Stimulated activated CD4-positive, alpha-beta T cell treated with anti-CD3 and anti-CD28 coated beads, Interleukin-2, amount 100 ng/mL, for 24 hours (primary cell): ENCODE data around the gene ARHGAP22.

Experiments used
- DNase-seq, 2 donors: peaks; one replicate each; pipeline ENCODE4 v3.0.0-alpha.2; 2020

Gene ARHGAP22

DNA sequence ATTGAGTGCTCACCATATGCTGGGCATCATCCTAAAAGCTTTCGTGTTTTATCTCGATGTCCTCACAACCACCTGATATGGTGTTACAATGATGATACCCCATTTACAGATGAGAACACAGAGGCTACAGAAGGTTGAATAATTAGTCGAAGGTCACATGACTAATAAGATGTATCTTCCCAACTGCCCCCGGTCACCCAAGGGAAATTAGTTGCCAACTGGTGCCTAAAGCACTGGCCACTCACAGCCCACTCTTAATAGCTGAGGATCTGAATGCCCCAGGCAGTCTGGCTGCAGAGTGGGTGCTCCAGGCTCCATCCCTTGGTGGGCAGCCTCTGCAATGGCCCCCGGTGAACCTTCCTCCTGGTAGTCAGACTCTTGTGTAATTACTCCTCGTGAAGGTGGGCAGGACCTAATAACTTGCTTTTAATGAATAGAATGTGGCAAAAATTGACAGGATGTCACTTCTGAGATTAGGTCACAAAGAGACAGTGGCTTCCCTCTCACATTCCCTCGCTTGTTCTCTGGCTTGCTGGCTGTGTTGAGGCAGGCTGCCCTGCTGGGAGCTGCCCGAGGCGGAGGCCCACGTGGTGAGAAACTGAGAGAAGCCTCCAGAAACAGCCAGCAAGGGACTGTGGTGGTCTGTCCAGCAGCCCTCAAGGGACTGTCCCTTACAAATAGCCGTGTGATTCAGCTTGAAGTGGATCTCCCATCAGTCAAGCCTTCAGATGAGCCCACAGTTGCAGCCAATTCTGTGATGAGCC, 109.4 kb downstream of the ARHGAP22 start:
- no peak for DNase-seq

DNA sequence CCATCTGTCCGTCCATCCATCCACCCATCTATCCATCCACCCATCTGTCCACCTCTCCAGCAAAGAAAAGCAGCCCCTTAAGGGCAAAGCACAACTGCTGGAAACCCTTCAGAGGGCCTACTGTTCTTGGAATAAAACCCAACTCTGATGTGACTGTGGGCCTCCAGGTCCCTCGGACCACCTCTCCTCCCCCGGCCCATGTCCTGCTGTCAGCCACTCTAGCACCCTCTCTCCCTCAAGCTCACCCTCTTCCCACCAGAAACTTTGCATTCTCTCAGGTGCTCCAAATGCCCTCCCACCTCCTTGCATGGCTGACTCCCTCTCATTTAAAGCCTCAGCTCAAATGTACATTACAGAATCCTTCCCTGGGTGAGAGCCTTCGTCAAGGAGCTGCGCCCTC, 110.3 kb downstream of the ARHGAP22 start:
- no peak for DNase-seq

DNA sequence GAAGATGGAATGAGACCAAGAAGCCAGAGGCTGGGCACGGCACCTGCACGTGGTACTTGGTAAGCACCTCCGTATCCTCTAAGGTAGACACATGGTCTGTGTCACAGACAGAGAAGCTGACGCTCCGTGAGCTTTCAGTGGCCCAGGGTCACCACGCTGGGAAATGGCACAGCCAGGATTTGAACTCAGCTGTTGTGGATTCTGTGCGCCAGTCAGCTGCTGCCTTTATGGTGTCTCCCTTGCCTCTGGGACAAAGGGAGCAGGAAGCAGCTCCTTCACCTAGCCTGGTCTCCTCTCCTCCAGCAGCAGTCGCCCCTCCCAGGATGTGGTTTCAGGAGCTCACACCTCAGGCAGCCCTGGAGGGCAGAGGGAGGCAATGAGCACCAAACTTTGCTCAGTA, 110.8 kb downstream of the ARHGAP22 start:
- DNase-seq = no peak

DNA sequence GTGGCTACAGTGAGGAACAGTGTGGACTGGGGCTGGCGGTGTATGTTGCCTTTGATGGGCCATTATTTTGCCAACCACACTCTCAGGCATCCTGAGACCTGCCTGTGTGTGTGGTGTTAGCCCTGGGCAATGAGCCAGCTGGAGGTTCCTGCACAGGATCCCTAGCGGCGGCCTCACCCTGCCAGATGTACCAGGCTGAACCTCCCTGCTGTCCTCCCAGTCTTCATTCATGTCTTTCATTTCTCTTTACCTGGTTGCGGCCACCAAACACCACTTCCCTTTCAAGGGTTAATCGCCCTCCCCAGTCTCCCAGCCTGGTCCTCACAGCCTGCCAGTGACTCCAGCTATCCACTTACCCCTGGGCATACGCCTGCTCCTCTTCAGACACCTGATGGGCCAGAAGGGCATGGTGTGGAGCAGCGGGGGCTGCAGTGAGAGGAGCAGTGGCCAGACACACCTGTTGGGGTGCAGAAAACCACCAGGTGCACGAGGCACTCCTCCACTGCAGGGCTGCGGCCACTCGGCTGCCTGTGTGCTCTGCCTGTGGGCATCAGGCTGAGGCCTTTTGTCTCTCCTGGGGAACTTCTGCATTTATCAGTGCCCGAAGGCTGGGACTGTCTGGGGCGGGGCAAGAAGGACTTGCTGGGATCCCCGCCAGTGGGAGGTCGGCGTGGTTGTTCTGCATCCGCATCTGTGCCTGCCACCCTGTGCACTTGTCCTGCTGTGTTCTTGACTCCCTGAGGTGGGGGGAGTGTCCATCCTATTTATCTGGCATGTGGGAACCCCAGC, 111.6 kb downstream of the ARHGAP22 start:
- no peak for DNase-seq

DNA sequence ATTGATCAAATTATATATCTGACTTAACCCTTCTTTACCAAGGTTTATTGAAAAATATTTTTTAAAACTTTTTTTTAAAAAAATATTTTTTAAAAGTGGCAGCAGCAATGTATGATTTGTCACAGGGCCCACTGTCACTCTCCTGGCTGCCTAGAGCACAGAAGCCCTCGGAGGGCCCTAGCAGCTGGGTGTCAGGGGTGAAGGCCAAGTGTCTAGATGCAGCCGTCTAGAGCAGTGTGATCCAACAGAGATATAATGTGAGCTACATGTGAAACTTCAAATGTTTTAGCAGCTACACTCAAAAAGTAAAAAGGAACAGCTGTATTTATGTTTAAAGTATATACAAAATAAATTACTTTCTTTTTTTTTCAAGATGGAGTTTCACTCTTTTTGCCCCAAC, 112.7 kb downstream of the ARHGAP22 start:
- DNase-seq = no peak

DNA sequence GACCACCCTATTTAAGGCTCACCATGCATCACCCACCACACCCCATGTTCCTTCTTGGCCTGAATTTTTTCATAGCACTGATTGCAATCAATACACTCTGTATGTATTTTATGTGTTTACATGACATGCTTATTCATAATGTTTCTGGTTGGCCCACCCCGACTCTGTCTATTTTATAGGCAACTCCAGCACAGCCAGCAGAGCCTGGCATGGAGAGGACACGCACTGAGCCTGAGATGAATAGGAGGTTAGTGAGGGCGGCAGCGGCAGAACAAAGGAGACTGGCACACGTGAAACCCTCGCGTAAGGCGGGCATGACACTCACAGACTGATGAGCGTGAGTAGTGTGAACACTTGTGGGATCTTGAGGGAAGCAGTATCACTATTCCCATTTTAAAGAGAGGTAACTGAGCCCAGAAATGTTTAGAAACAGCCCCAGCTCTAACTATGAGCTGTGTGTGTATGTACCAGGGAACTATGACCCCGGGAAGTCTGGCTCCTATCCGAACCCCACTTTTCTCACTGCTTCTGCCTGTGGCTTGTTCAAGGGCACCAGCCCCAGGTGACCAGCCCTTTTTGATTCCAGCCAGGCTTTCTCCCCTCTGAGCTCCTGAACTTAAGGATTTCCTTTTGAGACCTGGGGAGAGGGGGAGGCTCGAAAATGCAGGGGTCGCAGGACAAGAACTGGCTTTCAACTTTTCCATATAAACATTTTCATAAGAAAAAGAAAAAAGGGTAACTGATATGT, 113.3 kb downstream of the ARHGAP22 start:
- no peak for DNase-seq

DNA sequence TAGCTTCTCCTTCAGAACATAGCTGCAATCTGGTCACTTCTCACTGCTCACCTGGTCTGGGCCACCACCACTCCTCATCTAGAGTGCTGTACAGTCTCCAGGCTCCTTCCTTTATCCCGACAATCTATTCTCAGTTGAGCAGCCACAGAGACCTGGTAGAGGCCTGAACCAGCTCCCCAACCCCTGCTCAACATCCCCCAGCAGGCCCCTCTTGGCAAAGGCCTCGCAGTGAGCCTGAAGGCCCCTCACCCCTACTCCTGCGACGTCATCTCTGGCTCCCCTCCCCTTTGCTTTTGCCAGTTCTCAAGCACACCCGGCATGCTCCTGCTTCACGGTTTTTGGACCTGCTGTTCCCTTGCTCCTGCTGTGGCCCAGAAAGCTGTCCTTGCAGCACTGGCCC, 113.9 kb downstream of the ARHGAP22 start:
- no peak for DNase-seq

DNA sequence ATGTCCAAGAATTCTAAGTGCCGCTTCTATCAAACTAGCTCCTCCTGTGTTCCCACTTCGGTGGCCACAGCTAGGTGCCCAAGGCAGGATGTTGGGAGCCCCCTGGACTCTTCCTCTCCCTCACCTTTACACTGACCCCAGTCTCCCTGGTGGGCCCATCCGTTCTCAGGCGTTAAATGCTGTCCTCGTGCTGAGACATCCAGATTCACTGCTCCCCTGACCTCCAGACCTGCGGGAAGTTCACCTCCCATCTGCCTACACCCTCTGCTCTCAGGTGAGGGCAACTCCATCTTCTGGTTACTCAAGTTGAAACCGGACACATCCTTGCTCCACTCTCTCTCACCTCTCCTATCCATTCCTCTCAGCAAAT, 114.3 kb downstream of the ARHGAP22 start:
- DNase-seq = no peak

DNA sequence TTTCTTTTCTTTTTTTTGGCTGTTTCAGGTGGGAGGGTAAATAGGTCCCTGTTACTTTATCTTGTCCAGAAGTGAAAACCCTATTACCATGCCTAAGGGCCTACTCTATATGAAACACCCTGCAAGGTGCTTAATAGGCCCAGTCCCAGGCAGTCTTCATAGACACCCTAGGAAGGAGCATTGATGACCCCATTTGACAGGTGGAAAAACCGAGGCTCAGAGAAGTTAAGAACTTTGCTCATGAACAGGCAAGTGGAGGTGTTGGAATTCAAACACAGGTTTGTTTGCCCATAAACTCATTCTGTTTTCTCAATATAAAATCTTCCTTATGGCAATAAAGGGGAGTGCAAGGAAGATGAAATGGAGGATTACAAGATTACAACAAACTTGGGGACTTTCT, 115.8 kb downstream of the ARHGAP22 start:
- DNase-seq = no peak

DNA sequence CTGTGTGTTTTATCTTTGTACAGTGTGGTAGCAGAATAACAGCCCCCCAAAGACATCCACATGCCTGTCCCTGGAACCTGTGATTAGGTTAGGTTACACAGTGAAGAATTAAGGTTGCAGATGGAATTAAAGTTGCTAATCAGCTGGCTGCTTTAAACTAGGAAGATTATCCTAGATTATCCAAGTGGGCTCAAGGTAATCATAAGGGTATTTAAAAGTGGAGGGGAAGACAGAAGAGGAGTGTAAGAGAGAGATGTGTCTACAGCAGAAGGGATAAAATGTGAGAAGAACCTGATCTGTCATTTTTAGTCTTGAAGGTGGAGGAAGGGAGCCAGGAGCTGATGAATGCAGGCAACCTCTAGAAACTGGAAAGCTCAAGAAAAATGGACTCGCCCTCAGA, 117.6 kb downstream of the ARHGAP22 start:
- no peak for DNase-seq

DNA sequence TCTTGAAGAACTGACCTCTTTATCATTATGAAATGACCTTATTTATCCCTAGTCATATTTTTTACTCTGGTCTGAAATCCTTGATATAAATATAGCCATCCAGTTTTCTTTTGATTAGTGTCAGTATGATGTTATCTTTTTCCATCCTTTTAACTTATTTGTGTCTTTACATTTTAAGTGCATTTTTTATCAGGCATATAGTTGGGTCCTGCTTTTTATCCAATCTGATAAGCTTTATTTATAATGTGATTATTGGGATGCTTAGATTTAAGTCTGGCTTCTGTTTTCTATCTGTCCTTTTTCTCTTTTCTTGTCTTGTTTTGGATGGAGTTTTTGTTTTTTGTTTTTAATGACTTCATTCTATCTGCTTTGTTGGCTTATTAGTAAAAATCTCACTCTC, 119.2 kb downstream of the ARHGAP22 start:
- no peak for DNase-seq

DNA sequence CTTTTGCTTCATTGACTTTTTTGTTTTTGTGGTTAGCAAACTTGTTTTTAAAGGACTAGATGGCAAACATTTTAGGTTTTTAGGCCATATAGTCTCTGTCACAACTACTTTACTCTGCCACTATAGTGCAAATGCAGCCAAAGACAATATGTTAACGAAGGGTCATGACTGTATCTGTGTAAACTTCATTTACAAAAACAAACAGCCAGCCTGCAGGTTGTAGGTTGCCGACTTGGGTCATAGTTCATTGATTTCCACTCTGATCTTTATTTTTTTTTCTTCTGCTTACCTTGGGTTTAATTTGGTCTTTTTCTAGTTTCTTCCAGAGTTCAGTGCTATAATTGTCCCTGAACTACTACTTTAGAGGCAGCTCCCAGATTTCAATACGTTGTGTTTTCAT, 120.0 kb downstream of the ARHGAP22 start:
- DNase-seq = no peak

DNA sequence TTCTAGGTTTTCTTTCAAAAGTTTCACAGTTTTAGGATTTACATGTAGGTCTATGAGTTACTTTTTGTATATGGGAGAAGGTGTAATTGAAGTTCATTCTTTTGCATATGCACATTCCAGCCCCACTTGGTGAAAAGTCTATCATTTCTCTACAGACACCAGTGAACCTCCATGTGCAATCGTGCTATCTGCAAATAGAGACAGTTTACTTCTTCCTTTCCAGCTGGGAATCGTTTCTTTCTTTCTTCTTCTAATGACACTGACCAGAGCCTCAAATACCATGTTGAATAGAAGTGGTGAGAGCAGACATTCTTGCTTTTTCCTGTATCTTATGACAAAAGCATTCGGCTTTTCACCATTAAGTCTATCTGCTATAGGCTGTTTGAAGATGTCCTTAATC, 122.7 kb downstream of the ARHGAP22 start:
- DNase-seq = no peak

DNA sequence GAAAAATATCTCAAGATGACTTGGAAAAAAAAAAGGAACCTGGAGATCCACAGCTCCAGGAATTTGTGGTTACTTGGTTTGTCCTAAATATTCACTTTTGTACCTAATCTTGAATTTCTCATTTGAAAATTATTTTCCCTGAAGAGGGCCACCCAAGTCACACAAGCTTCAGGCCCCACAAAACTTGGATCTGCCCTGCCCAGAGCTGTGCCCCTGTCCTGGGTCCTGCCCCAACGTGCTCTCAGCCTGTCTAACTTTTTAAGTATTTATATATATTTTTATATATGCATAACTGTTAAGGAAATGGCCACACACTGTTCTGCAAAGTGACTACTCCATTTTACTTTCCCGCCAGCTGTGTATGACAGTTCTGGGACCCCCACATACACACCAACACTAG, 123.5 kb downstream of the ARHGAP22 start:
- no peak for DNase-seq

DNA sequence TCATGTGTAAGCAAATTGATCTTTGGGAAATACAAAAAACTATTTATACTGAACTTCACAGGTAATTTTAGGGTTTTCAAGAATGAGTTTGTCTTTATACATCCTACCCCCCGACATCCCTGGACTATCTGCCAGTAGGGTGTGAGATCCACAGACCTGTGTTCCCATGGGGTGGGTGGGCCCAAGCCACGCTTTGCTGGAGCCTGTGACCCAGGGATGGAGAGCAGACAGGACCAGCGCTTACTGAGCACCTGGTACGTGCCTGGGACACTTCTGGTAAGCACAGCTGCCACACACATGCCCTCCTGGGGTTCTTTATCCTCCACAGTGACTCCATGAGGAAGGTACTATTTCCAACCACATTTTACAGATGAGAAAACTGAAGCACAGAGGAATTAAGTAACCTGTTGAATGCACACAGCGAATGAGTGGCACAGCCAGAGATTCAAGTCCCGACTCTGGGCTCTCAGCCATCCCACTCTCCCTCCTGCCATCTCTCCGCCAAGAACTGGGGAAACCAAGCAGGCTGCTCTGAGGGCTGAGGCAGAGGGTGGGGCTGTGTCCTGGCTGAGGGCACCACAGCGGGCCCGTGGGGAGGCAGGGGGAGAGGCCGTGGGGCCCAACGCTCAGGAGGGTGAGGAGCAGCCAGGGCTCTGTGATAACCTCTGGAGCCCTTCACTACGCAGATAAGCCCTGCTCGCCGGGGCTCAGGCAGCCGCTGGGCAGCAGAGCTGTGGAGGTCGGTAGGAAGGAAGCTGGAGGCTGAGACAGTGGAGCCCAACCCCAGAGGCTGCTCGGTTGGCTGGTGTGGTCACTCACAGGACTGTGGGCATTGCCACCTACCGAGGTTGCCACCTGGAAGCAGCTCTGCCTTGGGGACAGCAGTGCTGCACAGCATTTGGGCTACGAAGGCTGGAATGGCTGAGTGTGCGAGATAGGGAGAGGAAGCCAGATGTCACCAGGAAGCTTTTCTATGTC, 124.2 kb downstream of the ARHGAP22 start:
- no peak for DNase-seq

DNA sequence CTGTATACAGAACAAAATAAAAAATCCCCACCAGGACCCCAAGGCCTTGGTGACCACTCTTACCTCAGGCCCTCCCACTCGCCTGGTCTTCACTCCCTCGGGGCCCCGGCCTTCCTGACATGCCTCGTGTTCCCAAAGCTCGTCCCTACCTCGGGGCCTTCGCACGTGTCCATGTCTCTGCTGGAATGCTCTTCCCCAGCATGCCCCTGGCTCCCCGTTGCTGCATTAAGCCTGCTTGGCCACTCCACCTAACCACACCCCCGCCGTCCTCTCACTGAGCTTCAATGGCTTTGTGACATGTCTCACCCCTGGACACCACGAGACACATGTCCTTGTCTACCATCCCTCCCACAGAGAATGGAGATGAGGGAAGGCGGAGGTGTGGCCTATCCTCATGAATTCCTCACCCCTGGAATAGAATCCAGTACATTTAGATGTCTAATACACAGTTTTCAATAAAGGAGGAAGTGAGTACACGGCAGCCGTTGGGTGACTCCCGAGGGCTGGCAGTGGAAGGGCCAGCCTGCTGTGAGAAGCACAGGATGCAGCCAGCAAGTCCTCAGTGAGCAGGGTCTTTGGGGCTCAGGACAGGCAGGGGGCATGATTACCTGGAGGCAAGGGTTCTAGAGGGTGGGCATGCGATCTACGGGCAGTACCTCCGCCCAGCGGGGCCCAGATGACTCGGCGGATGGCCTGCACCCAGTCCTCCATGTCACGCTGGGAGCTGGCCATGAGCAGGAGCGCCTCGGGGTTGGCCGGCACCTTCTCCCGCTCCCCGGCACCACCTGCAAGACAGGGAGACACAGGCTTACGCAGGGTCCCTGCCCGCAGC, 125.7 kb downstream of the ARHGAP22 start:
- no peak for DNase-seq

DNA sequence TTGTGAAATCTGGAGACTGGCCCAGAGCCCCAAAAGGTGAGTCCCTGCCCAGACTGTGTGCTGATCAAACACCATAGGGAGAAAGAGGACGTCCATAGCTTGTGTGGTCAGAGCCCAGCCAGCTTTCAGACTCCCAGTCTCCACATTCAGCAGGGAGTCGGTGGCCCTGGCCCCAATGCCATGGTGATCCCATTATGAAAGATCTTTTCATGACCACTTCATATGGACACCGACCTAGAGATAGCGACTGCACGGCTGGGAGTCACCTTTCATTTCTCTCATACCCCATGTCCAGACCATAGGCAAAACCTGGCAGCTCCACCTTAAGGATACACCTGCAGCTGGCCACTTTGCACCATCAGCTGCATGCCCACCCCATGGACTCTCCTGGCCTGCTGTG, 126.4 kb downstream of the ARHGAP22 start:
- DNase-seq = no peak

DNA sequence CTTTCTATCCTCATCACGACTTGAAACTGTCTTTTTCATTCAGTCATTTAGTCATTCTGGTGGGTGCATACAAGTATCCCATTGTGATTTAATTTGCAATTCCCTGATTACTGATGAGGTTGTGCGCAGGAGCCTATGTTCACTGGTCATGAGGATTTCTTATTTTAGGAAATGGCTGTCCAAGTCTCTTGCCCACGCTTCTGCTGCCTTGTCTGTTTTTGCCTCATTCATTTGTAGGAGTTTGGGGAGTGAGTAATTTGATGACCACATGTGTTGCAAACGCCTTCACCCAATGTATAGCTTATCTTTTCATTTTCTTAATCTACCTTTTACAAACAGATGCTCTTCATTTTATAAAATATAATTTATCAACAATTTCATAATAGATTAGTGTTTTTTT, 127.3 kb downstream of the ARHGAP22 start:
- no peak for DNase-seq

DNA sequence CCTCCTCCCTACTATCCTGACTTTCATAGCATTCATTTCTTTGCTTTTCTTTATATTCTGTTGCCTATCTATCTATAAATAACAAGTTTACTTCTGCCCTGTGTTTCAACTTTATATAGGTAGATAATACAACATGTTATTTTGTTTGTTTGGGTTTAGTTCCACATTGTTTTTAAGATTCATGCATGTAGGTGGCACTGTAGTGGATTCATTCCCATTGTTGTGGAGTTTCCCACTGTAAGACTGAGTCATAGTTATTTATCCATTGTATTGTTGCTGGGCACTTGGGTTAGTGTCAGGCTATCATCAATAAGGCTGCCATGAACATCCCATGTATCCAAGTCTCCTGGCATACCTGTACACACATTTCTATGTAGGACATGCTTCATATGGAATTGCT, 127.7 kb downstream of the ARHGAP22 start:
- no peak for DNase-seq

DNA sequence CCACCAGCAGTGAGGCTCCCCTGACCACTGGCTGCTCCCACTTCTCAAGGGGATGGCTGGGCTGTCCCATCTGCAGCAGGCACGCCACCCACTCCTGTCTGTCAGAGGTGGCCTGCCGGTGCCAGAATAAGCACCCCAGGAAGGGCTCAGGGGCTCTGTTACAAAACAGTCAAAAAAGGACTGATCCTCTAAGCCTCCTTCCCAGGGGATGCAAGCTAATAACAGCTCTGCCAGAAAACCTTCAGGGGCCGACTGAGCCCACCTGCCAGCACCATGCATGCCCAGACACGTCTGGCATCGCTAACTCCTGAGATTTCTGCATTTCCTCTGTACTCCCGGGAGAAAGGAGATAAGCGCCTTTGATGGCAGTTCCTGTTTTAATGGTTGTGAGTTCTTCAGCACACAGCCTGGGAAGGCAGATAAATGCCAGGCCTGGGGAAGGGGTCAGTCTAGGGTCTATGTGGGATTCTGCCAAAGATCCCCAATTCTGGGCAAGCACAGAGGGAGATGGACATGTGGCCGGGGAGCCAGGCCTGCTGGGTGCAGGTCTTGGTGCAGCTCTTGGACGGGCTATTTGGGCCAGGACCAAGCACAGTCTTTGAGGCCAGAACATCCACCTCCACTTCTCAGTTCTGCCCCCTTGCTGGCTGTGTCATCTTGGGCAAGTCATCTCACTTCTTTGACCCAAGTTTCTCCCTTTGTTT, 128.4 kb downstream of the ARHGAP22 start:
- DNase-seq = no peak

DNA sequence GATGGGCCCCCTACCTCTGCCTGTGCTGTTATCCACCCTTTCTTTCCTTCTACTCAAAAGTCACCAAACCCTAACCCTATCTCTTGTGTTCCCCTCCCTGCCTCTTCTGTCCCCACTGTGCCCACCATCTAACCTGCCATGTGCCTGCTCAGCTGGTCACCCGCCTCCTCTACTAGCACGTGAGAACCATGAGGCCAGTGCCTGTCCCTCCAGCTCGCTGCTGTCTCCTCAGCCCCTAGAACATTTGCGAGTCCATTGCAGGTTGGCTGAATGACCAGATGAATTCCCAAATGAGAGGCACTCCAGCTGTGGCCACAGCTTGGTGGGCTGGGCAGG, 129.0 kb downstream of the ARHGAP22 start:
- no peak for DNase-seq
